GM18867 (cell line): ENCODE data around the gene METTL17.

Experiments used
- ATAC-seq: cut with Tn5 transposase; IDR thresholded peaks from one replicate; pipeline ENCODE4 v1.9.1; 2021; ENCODE audit warnings: mild to moderate bottlenecking, moderate library complexity; ENCODE audit not compliant: unreplicated experiment

Gene METTL17

DNA sequence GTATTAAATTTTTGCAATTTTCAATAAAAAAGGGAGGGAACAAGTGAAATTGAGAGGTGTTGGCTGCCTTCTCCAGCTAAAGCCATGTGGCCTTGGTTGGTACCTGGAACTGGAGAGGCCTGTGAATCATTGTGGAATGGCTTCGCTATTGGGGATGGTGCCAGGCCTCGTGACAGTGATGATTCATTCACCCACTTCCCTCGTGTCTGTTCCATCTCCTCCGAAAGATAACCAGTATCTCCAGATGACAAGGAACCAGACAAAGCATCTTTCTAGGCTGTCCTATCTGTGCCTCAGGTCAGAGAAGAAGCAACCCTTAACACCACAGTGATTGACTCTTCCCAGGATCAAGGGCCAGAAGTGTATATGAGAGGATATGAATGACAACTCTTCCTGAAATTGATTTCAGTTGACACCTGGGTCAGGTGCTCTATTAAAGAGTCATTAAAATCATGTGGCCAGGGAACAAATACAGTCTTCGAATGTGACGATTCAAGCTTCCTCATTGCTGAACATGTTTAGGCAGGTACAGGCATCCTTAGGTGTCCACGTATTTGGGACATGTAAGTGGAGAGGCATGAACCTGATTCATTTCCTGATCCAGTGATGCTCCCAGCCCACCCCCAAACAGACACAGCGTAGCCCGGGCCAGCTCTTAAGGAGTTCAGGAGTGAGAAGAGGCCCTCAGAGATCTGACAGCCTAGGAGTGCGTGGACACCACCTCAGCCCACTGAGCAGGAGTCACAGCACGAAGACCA lies 52.1 kb downstream of the METTL17 start, which contains the start of gene RNASE7:
Gene RNASE7, plus strand, starts transcription at position 687 of the 758 bp plus-strand sequence. CDS start 631 bp downstream, outside the sequence.
- ATAC-seq = no peak

DNA sequence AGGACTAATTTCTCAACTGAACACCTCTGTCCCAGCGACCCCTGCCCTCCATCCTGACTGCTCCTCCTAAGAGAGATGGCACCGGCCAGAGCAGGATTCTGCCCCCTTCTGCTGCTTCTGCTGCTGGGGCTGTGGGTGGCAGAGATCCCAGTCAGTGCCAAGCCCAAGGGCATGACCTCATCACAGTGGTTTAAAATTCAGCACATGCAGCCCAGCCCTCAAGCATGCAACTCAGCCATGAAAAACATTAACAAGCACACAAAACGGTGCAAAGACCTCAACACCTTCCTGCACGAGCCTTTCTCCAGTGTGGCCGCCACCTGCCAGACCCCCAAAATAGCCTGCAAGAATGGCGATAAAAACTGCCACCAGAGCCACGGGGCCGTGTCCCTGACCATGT lies 53.1 kb downstream of the METTL17 start:
- ATAC-seq = no peak

DNA sequence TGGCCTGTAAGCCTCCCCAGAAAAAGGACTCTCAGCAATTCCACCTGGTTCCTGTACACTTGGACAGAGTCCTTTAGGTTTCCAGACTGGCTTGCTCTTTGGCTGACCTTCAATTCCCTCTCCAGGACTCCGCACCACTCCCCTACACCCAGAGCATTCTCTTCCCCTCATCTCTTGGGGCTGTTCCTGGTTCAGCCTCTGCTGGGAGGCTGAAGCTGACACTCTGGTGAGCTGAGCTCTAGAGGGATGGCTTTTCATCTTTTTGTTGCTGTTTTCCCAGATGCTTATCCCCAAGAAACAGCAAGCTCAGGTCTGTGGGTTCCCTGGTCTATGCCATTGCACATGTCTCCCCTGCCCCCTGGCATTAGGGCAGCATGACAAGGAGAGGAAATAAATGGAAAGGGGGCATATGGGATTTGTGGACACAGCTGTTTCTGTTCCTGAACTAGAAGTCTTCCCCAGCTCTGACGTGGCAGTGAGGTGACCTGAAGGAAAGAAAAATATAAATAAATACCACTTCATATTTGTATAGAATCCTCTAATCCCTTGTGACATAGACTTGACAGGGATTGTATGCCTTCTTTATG lies 53.7 kb downstream of the METTL17 start:
- ATAC-seq = no peak

DNA sequence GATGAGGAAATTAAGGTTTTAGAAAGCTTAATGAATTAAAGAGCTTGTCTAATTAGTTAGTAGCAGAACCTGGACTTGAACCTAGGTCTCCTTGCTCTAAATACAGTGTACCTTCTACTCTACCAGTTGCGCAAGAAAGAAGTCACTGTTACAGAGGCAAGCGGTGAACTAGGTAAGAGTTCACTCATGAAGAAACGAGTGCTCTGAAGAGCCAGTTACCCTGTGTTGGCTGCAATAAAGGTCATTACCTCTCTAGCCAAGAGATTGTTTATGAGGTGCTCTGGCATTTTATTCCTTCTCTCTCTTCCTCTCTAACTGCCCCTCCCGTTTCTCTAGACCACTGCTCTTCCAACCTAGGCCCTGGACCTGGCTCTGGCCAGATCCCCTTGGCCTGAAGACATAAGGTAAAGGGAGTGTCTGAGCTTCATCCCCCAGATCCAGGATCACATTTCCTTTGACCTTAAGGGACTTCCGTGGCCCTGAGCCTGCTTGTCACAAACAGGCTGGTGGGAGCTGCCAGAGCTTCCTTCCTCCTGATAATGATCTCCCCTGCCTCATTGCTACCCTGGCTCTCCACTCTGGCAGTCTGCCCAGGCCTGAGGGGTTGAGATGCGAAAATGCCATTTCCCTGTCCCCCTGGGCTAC lies 54.3 kb downstream of the METTL17 start:
- no peak for ATAC-seq
